Colonic mucosa (tissue), 4 donors: ENCODE results near the gene MKRN1. TPM values are rescaled to one million over a fixed set of nuclear protein-coding genes. Genes with fewer than 3 reads are reported as not detected.

Source experiments
- DNase-seq: peaks from one replicate; pipeline ENCODE4 v3.0.0-alpha.2; 2020
- H3K27ac ChIP-seq: fragments of 200-600 bp; one replicate; pipeline ENCODE4 v1.8.0; 2021
- H3K27me3 ChIP-seq: fragments of 200-600 bp; one replicate; pipeline ENCODE4 v1.8.0; 2021
- H3K36me3 ChIP-seq: fragments of 200-600 bp; one replicate; pipeline ENCODE4 v1.8.0; 2021
- H3K4me1 ChIP-seq: fragments of 200-600 bp; one replicate; pipeline ENCODE4 v1.8.0; 2021; ENCODE audit warnings: mild to moderate bottlenecking
- H3K4me3 ChIP-seq: fragments of 200-600 bp; one replicate; pipeline ENCODE4 v1.8.0; 2021
- H3K9ac ChIP-seq, 2 donors: one replicate each; pipeline ENCODE4 v1.7.0; 2013; ENCODE audit warnings: control low read depth in 2 of 2, low read depth in 2 of 2, low read length in 2 of 2
- H3K9me3 ChIP-seq: fragments of 200-600 bp; one replicate; pipeline ENCODE4 v1.8.0; 2021
- CTCF ChIP-seq: fragments of 200-600 bp; IDR thresholded peaks from one replicate; pipeline ENCODE4 v1.8.0; 2022; ENCODE audit warnings: antibody characterized with exemption, mild to moderate bottlenecking
- intact Hi-C: fragments of 100-400 bp; cut with DNase I; formaldehyde crosslinking; loops from one replicate; pipeline ENCODE4 v1.14.1; 2022
- total RNA-seq, 2 donors: library from RNA; stranded (reverse); fragmentation: NEBNext Ultra II Directional in 1 of 2; extraction: Animal tissue kit (Norgen Biotek cat#: 25700) in 1 of 2; gene quantifications; one replicate each; pipeline ENCODE4 v1.2.1, GENCODE V29; 2021
- donor health status: healthy.
- donor health status: DM: no; HTN: no; CAD: no.
- donor health status: DM: no; HTN: no; CAD: no.

MKRN1 gene
- total RNA-seq, 2 donors from 2014 or later, result 175 to 240 TPM

- no peaks in the 10 kb centered on the region for H3K36me3 ChIP-seq
- no peaks in the 10 kb centered on the region for H3K9me3 ChIP-seq
- H3K9ac ChIP-seq, result peak overlapping the region; percentile 96 to 98
- intact Hi-C loops, result loop anchor here (5.0 kb wide), 1 partner anchor 174 kb away; no protein-coding TSS in a partner anchor
- TF ChIP-seq CTCF, result no peak
- H3K27ac ChIP-seq, result peak overlapping the region; percentile 99
- H3K27me3 ChIP-seq, result no peaks in the 10 kb centered on the region
- peak overlapping the region; percentile 93 for H3K4me3 ChIP-seq
- DNase-seq, result peak; percentile 48
- peaks cover 7% of the 10 kb centered on the region for H3K4me1 ChIP-seq
Observed at GRCh38 chr7:140478246-140479061, 851 bp downstream of the MKRN1 start.

GRCh38 chr7:140476698-140477261 lies 2.5 kb downstream of the MKRN1 start:
- DNase-seq, result no peak
- intact Hi-C loops, result loop anchor here (5.0 kb wide), 1 partner anchor 176 kb away; no protein-coding TSS in a partner anchor
- Histone ChIP-seq H3K4me3 (peak overlapping the region; percentile 93), H3K27ac (peak overlapping the region; percentile 99), H3K9me3 (no peaks in the 10 kb centered on the region), H3K9ac (peak overlapping the region; percentile 12 to 96), H3K4me1 (peaks cover 7% of the 10 kb centered on the region), H3K36me3 (no peaks in the 10 kb centered on the region), H3K27me3 (no peaks in the 10 kb centered on the region)
- no peak for TF ChIP-seq CTCF

GRCh38 chr7:140475747-140476333 lies 3.5 kb downstream of the MKRN1 start:
- Histone ChIP-seq H3K4me3 (no peak overlapping the region), H3K36me3 (no peaks in the 10 kb centered on the region), H3K4me1 (peaks cover 7% of the 10 kb centered on the region), H3K27ac (peak overlapping the region; percentile 99), H3K9me3 (no peaks in the 10 kb centered on the region), H3K9ac (peak overlapping the region in 1 of 2 donors; percentile 96), H3K27me3 (no peaks in the 10 kb centered on the region)
- peak; percentile 44 for TF ChIP-seq CTCF
- DNase-seq, result peak; percentile 73
- intact Hi-C loops, result loop anchor here (5.0 kb wide), 1 partner anchor 176 kb away; no protein-coding TSS in a partner anchor

GRCh38 chr7:140463111-140463510 lies 16.2 kb downstream of the MKRN1 start:
- Histone ChIP-seq H3K27ac (no peak overlapping the region), H3K9ac (no peak overlapping the region), H3K36me3 (peaks cover 21% of the 10 kb centered on the region), H3K4me1 (no peaks in the 10 kb centered on the region), H3K9me3 (no peaks in the 10 kb centered on the region), H3K27me3 (no peaks in the 10 kb centered on the region), H3K4me3 (no peak overlapping the region)
- intact Hi-C loops, result no loop called here
- TF ChIP-seq CTCF, result no peak
- DNase-seq, result no peak

GRCh38 chr7:140458916-140459315 lies 20.4 kb downstream of the MKRN1 start:
- peaks cover 21% of the 10 kb centered on the region for H3K36me3 ChIP-seq
- no peak overlapping the region for H3K4me3 ChIP-seq
- no peaks in the 10 kb centered on the region for H3K9me3 ChIP-seq
- H3K27me3 ChIP-seq, result no peaks in the 10 kb centered on the region
- no peak for DNase-seq
- no peak overlapping the region for H3K9ac ChIP-seq
- no peak overlapping the region for H3K27ac ChIP-seq
- intact Hi-C loops, result no loop called here
- H3K4me1 ChIP-seq, result peaks cover 6% of the 10 kb centered on the region
- TF ChIP-seq CTCF, result no peak
